ENCODE data around the gene CLPTM1. TPM values are rescaled to one million over a fixed set of nuclear protein-coding genes. Genes with fewer than 3 reads are reported as not detected.

The CLPTM1 gene
- total and polyA plus RNA-seq, 2 of the 8 experiments (the other 6 are each of a cell fraction or from before 2014, with no cell fraction given), result 84.8 to 108 TPM

DNA sequence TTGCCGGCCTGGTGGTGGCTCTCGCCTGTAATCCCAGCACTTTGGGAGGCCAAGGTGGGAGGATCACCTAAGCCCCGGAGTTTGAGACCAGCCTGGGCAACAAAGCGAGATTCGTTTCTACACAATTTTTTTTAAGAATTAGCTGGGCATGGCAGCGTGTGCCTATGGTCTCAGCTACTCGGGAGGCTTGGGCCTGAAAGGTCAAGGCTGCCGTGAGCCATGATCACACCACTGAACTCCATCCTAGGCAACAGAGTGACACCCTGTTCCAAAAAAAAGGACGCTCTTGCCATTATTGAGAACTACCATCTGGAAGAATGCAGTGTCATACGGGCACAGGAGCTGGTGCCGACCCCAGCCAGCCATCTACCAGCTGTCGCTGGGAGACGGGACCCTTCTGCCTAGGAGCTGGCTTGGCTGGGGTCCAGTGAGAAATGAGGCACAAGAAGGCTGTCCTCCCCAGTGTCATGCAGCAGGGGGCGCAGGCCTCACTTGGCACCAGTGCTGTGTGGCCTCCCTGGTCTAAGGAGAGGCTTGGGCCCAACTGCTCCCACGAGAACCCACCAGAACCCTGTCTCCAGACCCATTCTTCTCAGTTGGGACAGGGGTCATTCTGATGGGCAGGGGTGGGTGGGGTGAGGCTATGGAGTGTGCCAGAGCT, 33.8 kb downstream of the CLPTM1 start:
- no peak overlapping the region for H4K8ac ChIP-seq (ENCODE audit: extremely low read depth, insufficient read depth, low read length)
- FAIRE-seq (no peak), DNase-seq (ENCODE audit: low read depth in 1 of 2, low spot score in 2 of 2) (peak in 1 of 2 experiments; percentile 87)
- no peak overlapping the region for H2BK5ac ChIP-seq (ENCODE audit: low read depth, low read length)
- TF ChIP-seq, protein P1, sequence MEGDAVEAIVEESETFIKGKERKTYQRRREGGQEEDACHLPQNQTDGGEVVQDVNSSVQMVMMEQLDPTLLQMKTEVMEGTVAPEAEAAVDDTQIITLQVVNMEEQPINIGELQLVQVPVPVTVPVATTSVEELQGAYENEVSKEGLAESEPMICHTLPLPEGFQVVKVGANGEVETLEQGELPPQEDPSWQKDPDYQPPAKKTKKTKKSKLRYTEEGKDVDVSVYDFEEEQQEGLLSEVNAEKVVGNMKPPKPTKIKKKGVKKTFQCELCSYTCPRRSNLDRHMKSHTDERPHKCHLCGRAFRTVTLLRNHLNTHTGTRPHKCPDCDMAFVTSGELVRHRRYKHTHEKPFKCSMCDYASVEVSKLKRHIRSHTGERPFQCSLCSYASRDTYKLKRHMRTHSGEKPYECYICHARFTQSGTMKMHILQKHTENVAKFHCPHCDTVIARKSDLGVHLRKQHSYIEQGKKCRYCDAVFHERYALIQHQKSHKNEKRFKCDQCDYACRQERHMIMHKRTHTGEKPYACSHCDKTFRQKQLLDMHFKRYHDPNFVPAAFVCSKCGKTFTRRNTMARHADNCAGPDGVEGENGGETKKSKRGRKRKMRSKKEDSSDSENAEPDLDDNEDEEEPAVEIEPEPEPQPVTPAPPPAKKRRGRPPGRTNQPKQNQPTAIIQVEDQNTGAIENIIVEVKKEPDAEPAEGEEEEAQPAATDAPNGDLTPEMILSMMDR (IDR thresholded peaks at IDR 0.05; ENCODE audit: control extremely low read depth in 1 of 3, insufficient read depth in 1 of 3, low read depth in 1 of 3, low read length in 3 of 3), result peak; percentile 81 to 95 (median 89)
- TF ChIP-seq CREB1 (IDR thresholded peaks at IDR 0.05) (peak; percentile 41; the same call in 1 of the 2 replicates), RAD21 (IDR thresholded peaks at IDR 0.05 in 1 of 2, conservative IDR thresholded peaks at IDR 0.05 in 1 of 2; ENCODE audit: low read depth in 2 of 2, low read length in 2 of 2) (peak; percentile 59 to 69; a peak in 3 of 4 replicates), BCL11A (IDR thresholded peaks at IDR 0.05; ENCODE audit: low read depth in 2 of 2, low read length in 2 of 2) (no peak)
- no peak overlapping the region for H3K4me2 ChIP-seq (ENCODE audit: insufficient read depth in 1 of 2, low read depth in 2 of 2, low read length in 2 of 2)
- no peaks in the 10 kb centered on the region for H3K4me1 ChIP-seq (replicated peaks in 1 of 4; ENCODE audit: control insufficient read depth in 3 of 4, insufficient read depth in 4 of 4, low read length in 3 of 4)
- H2BK15ac ChIP-seq (ENCODE audit: low read length), result no peak overlapping the region
- H4K91ac ChIP-seq (replicated peaks; ENCODE audit: insufficient read length, low read length), result no peak overlapping the region
- WGBS, 2 experiments (ENCODE audit: extremely low coverage in 1 of 2, insufficient coverage in 1 of 2, insufficient read length in 1 of 2, insufficient replicate concordance in 2 of 2, low coverage in 1 of 2, low lambda C conversion rate in 2 of 2, missing lambda C conversion rate in 1 of 2), result 89% methylated on average over 15 of the region's 15 CpGs; no CpG with 5 or more reads in 1 of the 2 experiments
- peaks cover 4 to 30% (median 12%) of the 10 kb centered on the region in 4 experiments; a peak in 7 of 8 replicates for H3K36me3 ChIP-seq (ENCODE audit: control insufficient read depth in 2 of 4, insufficient read depth in 4 of 4, low read length in 3 of 4)
- no peak overlapping the region for H2BK20ac ChIP-seq (ENCODE audit: low read length)
- no peak overlapping the region for H3K23ac ChIP-seq (ENCODE audit: insufficient read length)
- H3K4me3 ChIP-seq (ENCODE audit: extremely low read depth in 1 of 4, insufficient read depth in 2 of 4, low read depth in 3 of 4, low read length in 4 of 4), result no peak overlapping the region
- H3K4ac ChIP-seq (replicated peaks; ENCODE audit: insufficient read length, low read depth, low read length), result no peak overlapping the region
- no peaks in the 10 kb centered on the region for H3K9me3 ChIP-seq (ENCODE audit: insufficient read depth in 2 of 2, low read depth in 1 of 2, low read length in 1 of 2)
- no peaks in the 10 kb centered on the region for H3K23me2 ChIP-seq (ENCODE audit: low read depth, low read length)
- no peak overlapping the region for H3K56ac ChIP-seq (replicated peaks; ENCODE audit: insufficient read length, low read depth, low read length)
- no peak overlapping the region for H2AK5ac ChIP-seq (ENCODE audit: low read depth, low read length)
- no peak overlapping the region for H3K14ac ChIP-seq (ENCODE audit: insufficient read length)
- H3K79me2 ChIP-seq (ENCODE audit: control insufficient read depth in 1 of 2, insufficient read depth in 2 of 2, low read length in 2 of 2), result no peaks in the 10 kb centered on the region
- H2BK120ac ChIP-seq (replicated peaks; ENCODE audit: low read depth, low read length), result no peak overlapping the region
- no peaks in the 10 kb centered on the region for H3K27me3 ChIP-seq (replicated peaks in 1 of 4; ENCODE audit: control insufficient read depth in 3 of 4, extremely low read depth in 1 of 4, insufficient read depth in 3 of 4, low read length in 3 of 4)
- ChIA-PET POLR2A (ENCODE audit: partially characterized antibody) (interaction anchor here (0.9 to 2.1 kb wide), 5 partner anchors 12 to 96 kb away, joined by 3 to 11 read pairs (median 3); partner anchors contain the start of genes APOE and RELB), CTCF (ENCODE audit: partially characterized antibody) (interaction anchor here (0.8 to 4.6 kb wide), 26 partner anchors 10 to 198 kb away, joined by 3 to 34 read pairs (median 5); partner anchors contain the start of gene RELB)
- no peak overlapping the region for H2AFZ ChIP-seq (ENCODE audit: low read length)
- H3K79me1 ChIP-seq (ENCODE audit: low read depth, low read length), result no peaks in the 10 kb centered on the region; the same call in 1 of the 2 replicates
- H3K27ac ChIP-seq (ENCODE audit: low read depth, low read length), result no peak overlapping the region
- H3K9ac ChIP-seq (replicated peaks in 1 of 4; ENCODE audit: extremely low read depth in 1 of 4, low read depth in 3 of 4, low read length in 3 of 4), result no peak overlapping the region
- H2BK12ac ChIP-seq (ENCODE audit: low read depth, low read length), result no peak overlapping the region
- H4K5ac ChIP-seq (ENCODE audit: insufficient read length, low read depth, low read length), result no peak overlapping the region
- H4K20me1 ChIP-seq (replicated peaks in 1 of 2; ENCODE audit: control insufficient read depth in 1 of 2, insufficient read depth in 2 of 2, low read length in 2 of 2), result peaks cover 2 to 15% of the 10 kb centered on the region in 2 experiments
- H3K18ac ChIP-seq (ENCODE audit: extremely low read depth, low read length), result no peak overlapping the region
